OCI-LY1 (cell line): ENCODE data around the gene F7.

Source experiments
- H2AFZ ChIP-seq: fragments of 200-600 bp; sonication (generic), shearing (Covaris generic); 2 replicates; pipeline ENCODE4 v1.6.0; 2014; ENCODE audit warnings: antibody characterized with exemption, mild to moderate bottlenecking, low read length
- H3F3A ChIP-seq: fragments of 200-600 bp; sonication (generic), shearing (Covaris generic); 2 replicates; pipeline ENCODE4 v1.6.0; 2014; ENCODE audit warnings: mild to moderate bottlenecking, antibody characterized with exemption, low read length, moderate library complexity; ENCODE audit not compliant: insufficient read depth
- H3K27ac ChIP-seq: fragments of 200-600 bp; sonication (generic); 2 replicates; pipeline ENCODE4 v1.5.1; 2014; ENCODE audit warnings: low read length, mixed run types, mild to moderate bottlenecking, low read depth; ENCODE audit not compliant: poor library complexity, severe bottlenecking
- H3K27me3 ChIP-seq: fragments of 200-600 bp; sonication (generic); 2 replicates; pipeline ENCODE4 v1.6.0; 2014; ENCODE audit warnings: antibody characterized with exemption, mild to moderate bottlenecking, low read length, moderate library complexity; ENCODE audit not compliant: insufficient read depth
- H3K36me3 ChIP-seq: fragments of 200-600 bp; sonication (generic); 2 replicates; pipeline ENCODE4 v1.6.1; 2014; ENCODE audit warnings: mild to moderate bottlenecking, antibody characterized with exemption, low read length, moderate library complexity, mixed read lengths; ENCODE audit not compliant: insufficient read depth
- H3K4me1 ChIP-seq: fragments of 200-600 bp; sonication (generic); 2 replicates; pipeline ENCODE4 v1.5.1; 2014; ENCODE audit warnings: mild to moderate bottlenecking, low read length, moderate library complexity; ENCODE audit not compliant: insufficient read depth, severe bottlenecking
- H3K4me2 ChIP-seq: fragments of 200-600 bp; sonication (generic), shearing (Covaris generic); 2 replicates; pipeline ENCODE4 v1.6.1; 2014; ENCODE audit warnings: low read length
- H3K4me3 ChIP-seq: fragments of 200-600 bp; sonication (generic); 2 replicates; pipeline ENCODE4 v1.5.1; 2014; ENCODE audit warnings: low read length, low read depth, mild to moderate bottlenecking, mixed read lengths; ENCODE audit not compliant: poor library complexity, severe bottlenecking
- H3K79me2 ChIP-seq: fragments of 200-600 bp; shearing (Covaris generic); 2 replicates; pipeline ENCODE4 v1.6.1; 2016; ENCODE audit warnings: mixed run types, low read length, mixed read lengths; ENCODE audit not compliant: insufficient read depth
- H3K9ac ChIP-seq: fragments of 200-600 bp; sonication (generic), shearing (Covaris generic); 2 replicates; pipeline ENCODE4 v1.6.1; 2014; ENCODE audit warnings: mild to moderate bottlenecking, low read length, mixed read lengths
- H3K9me2 ChIP-seq: fragments of 200-600 bp; sonication (generic), shearing (Covaris generic); 2 replicates; pipeline ENCODE4 v1.6.1; 2014; ENCODE audit warnings: low read depth, mild to moderate bottlenecking, low read length, mixed read lengths
- H3K9me3 ChIP-seq: fragments of 200-600 bp; shearing (Covaris generic); 2 replicates; pipeline ENCODE4 v1.6.1; 2014; ENCODE audit warnings: low read length, mixed read lengths
- H4K20me1 ChIP-seq: fragments of 200-600 bp; sonication (generic), shearing (Covaris generic); 2 replicates; pipeline ENCODE4 v1.6.0; 2016; ENCODE audit warnings: mild to moderate bottlenecking, low read length; ENCODE audit not compliant: insufficient read depth
- EZH2 ChIP-seq: fragments of 200-600 bp; sonication (generic), shearing (Covaris generic); IDR thresholded peaks from 2 replicates; pipeline ENCODE4 v1.8.0; 2017; ENCODE audit warnings: borderline replicate concordance, mixed run types, mild to moderate bottlenecking, antibody characterized with exemption, low read length, moderate library complexity, mixed read lengths
- TF ChIP-seq, protein P1 (sequence below): fragments of 200-600 bp; sonication (generic), shearing (Covaris generic); IDR thresholded peaks from 2 replicates; pipeline ENCODE4 v1.5.1; 2017; ENCODE audit warnings: mild to moderate bottlenecking, antibody characterized with exemption, low read length, moderate library complexity, mixed read lengths

F7 gene

DNA sequence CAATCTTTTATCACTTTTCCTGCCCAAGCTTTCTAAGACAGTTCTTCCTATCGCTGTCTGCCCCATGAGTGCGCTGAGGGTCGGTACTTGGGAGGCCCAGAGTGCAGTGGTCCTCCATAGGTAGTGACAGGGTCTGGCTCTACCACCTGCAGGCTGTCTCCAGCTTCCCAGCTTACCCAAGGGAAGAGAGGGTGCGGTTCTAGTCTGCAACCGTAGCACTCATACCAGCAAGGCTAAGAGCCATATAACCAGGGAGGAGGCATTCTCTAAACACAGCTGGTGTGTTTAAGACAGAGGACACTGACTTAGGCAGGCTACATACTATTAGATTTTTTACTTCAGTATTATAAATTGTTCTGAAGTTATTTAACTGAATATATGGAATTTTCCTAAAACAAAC is 61.1 kb downstream of the F7 start:
- H3K27ac ChIP-seq, result no peak overlapping the region
- H3K9me3 ChIP-seq, result no peaks in the 10 kb centered on the region

DNA sequence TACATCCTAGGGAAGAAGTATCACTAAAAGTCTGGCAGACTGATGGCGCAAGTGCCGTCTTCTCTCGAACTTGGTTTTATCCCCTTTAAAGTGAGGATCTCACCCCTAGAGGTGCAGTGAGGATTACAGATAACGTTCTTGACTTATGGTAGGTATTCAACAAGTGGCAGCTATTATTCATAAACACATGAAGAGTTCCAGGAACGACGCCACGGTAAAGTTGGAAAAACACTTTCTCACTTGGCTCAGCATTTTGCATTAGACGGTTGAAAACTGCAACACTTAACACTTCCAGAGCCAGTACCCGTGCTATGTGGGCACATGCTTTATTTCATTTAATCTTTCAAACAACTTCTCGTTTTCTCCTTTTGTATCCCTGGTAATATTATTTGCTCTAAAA is 61.6 kb downstream of the F7 start:
- Histone ChIP-seq H3K4me2 (no peak overlapping the region), H3K27ac (no peak overlapping the region), H3K9ac (no peak overlapping the region), H3F3A (no peaks in the 10 kb centered on the region), H3K27me3 (no peaks in the 10 kb centered on the region; the same call in none of the 2 replicates), H4K20me1 (no peaks in the 10 kb centered on the region), H3K9me2 (no peaks in the 10 kb centered on the region), H3K79me2 (no peaks in the 10 kb centered on the region), H3K4me1 (no peaks in the 10 kb centered on the region), H3K4me3 (no peak overlapping the region), H2AFZ (no peak overlapping the region), H3K36me3 (peaks cover 38% of the 10 kb centered on the region), H3K9me3 (no peaks in the 10 kb centered on the region)
- TF ChIP-seq EZH2, result no peak
- TF ChIP-seq, protein P1, sequence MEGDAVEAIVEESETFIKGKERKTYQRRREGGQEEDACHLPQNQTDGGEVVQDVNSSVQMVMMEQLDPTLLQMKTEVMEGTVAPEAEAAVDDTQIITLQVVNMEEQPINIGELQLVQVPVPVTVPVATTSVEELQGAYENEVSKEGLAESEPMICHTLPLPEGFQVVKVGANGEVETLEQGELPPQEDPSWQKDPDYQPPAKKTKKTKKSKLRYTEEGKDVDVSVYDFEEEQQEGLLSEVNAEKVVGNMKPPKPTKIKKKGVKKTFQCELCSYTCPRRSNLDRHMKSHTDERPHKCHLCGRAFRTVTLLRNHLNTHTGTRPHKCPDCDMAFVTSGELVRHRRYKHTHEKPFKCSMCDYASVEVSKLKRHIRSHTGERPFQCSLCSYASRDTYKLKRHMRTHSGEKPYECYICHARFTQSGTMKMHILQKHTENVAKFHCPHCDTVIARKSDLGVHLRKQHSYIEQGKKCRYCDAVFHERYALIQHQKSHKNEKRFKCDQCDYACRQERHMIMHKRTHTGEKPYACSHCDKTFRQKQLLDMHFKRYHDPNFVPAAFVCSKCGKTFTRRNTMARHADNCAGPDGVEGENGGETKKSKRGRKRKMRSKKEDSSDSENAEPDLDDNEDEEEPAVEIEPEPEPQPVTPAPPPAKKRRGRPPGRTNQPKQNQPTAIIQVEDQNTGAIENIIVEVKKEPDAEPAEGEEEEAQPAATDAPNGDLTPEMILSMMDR, result no peak

More for the DNA sequence above, 61.1 kb downstream of the F7 start:
- Histone ChIP-seq H2AFZ (no peak overlapping the region), H3K27me3 (no peaks in the 10 kb centered on the region; the same call in none of the 2 replicates), H3K4me2 (no peak overlapping the region), H4K20me1 (no peaks in the 10 kb centered on the region), H3K9me2 (no peaks in the 10 kb centered on the region), H3K4me3 (no peak overlapping the region), H3F3A (no peaks in the 10 kb centered on the region), H3K4me1 (no peaks in the 10 kb centered on the region), H3K9ac (no peak overlapping the region), H3K36me3 (peaks cover 35% of the 10 kb centered on the region), H3K79me2 (no peaks in the 10 kb centered on the region)
- no peak for TF ChIP-seq EZH2
- TF ChIP-seq, protein P1, result no peak

DNA sequence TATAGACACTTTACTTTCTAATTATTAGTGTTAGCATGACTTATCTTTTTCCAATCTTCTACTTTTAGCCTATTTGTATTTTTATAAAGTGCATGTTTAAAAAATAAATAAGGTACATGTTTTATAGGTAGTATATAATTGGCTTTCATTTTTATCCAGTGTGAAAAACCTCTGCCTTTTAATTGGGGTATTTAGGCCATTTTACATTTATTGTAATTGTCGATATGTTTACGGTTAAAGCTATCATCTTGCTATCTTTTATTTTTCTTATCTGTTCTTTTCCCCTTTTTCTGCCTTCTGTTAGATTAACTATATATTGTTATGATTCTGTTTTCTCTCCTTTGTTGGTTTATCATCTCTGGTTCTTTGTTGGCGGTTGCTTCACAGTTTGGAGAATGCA is 62.0 kb downstream of the F7 start:
- Histone ChIP-seq H3K9me3 (no peaks in the 10 kb centered on the region), H3K4me2 (no peak overlapping the region), H3K4me1 (no peaks in the 10 kb centered on the region), H3K79me2 (no peaks in the 10 kb centered on the region), H3K27ac (no peak overlapping the region), H3K4me3 (no peak overlapping the region), H3K27me3 (no peaks in the 10 kb centered on the region; the same call in none of the 2 replicates), H3F3A (no peaks in the 10 kb centered on the region), H4K20me1 (no peaks in the 10 kb centered on the region), H2AFZ (no peak overlapping the region), H3K36me3 (peaks cover 42% of the 10 kb centered on the region), H3K9ac (no peak overlapping the region), H3K9me2 (no peaks in the 10 kb centered on the region)
- TF ChIP-seq, protein P1, result no peak
- no peak for TF ChIP-seq EZH2
